Hypothalamus (tissue), 51 donors: ENCODE data around the gene CTSE.

Source experiments
- DNase-seq, 51 donors: peaks; one replicate each; lab custom pipeline; 2025; lab: John Stamatoyannopoulos, UW

The CTSE gene

DNA sequence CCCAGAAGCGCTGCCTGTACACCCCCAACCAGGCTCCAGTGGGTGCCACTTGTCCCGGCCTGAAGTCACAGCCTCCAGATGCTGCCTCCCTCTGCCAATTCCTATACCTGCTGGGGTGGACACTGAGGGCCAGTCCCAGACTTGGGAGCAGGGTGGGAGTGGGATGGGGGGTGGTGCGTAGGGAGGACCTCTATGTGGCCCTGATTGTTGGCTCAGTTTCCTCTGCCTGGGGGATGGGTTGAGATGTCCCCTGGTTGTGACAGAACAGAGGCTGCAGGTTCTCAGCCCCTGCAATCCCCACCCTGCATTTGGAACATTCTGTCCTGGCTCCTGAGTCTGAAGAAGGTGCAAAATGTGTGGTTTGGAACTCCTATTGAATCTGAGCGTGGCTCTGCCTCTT, 47.7 kb downstream of the CTSE start:
- no peak for DNase-seq

GRCh38 chr1:205975387-205975998, 48.2 kb downstream of the CTSE start:
- DNase-seq: no peak

GRCh38 chr1:205974712-205975111, 49.0 kb downstream of the CTSE start:
- DNase-seq: no peak

DNA sequence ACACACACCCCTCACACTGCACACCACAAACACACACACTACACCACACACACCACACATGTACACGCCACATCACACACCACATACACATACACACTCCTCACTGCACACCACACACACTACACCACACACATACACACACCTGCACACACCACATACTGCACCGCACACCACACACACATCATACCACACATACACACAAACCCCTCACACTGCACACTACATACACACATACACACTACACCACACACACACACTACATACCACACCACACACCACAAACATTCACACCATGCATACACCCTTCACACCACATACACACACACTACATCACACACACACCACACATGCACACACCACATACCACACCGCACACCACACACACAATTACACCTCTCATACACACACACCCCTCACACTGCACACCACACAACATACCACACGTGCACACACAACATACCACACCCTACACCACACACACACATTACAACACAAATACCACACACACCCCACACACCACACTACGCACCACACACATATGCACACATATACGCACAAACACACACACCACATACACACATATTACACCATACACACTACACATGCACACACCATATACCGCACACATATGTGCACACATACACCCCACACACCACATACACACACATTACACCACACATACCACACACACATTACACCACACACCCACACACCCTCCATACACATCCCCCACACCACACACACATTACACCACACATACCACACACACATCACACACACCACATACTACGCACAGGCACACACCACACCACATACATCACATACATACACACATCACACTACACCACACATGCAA, 50.1 kb downstream of the CTSE start:
- no peak for DNase-seq

DNA sequence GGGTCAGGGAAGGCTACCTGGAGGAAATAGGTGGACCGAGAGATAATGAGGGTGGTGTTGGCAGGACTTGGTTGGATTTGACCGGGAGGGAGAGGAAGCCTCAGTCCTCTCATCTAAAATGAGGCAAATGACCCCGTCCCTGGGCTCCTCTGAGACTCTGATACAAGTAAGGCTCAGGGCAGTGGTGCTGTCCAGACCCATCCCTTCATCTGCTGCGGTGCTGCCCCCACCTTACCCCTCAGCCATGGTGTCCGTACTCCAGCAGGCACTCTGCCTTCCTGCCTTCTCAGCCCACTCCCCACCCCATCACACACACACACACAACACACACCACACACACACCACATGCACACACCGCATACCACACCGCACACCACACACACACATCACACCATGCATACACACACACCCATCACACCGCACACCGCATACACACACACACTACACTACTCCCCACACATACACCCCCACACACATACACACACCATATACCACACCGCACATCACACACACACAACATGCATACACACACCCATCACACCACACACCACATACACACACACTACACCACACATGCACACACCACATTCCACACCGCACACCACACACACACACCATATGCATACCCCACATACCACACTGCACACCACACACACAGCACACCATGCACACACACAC, 51.1 kb downstream of the CTSE start:
- no peak for DNase-seq

DNA sequence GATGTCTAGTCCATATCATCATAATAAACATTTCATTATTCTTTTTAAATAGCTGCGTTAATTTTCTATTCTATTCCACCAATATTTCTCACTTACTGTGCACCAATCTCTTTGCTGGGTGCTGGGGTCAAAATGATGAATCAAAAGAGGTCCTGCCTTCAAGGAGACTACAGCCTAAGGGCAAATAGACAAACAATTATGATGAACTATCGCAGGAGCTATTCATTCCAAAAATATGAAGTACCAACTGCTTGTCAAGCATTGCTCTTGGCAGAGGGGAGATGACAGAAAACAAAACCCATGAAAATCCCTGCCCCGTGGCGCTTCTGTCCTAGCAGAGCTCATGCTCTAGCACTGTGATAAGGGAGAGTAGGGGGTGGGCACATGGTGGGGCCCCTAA, 51.6 kb downstream of the CTSE start:
- no peak for DNase-seq

DNA sequence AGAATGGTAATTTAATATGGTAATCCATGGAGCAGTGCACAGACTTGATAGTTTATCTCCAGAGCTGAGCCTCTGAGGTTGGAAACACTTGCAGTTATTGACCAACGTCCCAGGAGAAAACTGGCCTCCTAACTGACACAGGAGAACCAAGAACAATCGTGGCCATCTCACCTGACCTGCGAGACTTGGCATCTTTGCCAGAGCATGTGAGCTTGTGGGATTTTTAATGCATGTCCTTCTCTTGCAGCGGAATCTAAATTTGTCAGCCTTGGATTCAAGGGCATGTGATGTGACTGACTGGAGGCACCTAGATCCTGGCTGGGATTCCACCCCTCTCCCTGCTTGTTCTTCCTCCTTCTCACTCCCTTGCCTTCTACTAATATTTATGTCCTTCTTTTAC, 52.6 kb downstream of the CTSE start:
- no peak for DNase-seq

DNA sequence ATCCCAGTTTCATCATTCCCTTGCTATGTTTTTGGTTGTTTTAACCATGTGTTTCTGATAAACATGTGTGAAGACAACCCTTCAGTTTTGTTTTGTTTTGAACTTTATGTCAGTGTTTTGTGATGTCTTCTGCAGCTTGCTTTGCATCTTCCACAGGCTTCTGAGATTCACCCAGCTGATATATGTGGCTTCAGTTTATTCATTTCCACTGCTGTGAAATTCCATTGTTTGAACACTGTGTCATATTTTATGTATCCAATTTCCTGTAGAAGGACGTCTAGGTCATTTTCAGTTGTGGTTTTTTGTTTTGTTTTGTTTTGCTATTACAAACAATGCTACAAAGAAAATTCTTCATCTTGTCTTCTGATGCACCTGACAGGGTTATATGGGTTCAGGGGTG, 53.2 kb downstream of the CTSE start:
- no peak for DNase-seq

DNA sequence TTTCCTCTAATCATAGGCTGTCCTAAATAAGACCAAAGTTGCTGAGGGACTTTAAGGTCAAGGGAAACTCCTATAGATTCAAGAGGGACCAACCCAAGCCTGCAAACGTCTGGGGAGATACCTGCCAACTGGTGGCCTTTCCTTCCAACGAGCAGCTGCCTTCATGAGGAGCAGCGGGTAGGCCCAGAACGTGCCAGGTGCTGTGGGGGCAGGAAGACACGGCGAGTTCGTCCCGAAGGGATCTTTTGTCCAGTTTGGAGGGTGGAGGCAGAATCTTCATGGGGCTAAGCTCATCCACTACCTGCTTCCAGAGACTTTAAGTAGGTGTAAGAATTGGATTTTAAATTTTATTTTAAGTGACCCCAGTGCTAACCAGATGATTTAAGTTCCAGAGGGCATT, 54.5 kb downstream of the CTSE start:
- DNase-seq: no peak

DNA sequence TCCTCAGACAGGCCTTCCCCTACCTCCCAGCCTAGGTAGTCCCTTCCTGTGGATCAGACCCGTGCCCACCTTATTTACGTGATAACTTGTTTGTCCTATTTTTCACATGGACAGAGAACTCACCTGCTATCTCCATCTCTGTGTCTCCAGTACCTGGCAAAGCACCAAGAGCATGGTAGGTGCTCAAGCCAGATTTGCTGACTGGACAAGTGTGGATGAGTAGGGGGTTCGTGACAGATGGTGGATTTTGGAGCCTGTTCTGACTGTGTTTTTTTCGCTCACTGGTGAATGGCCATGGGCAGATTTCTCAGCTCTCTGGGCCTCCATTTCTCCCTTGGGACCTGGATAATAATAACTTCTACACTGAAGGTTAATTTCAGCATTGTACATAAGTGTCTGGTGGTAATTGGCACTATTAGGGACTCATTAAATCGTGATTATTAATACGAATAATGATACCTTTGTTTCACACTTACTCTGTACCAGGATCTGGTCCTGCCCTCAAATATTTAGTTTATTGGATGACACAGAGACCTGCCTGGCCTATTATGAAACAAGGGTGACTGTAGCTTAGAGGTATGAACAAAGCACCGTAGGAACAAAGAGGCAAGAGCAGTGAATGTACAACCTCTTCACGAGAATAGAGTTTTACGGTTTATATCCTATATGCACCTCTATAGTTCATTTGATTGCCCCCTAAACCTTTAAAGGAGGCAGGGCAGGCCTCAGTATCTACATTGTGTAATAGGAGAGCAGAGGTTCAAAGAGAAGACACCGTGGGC, 56.0 kb downstream of the CTSE start:
- DNase-seq: no peak

- DNase-seq: peak in 2 of 51 donors; percentile 26 to 31
Observed at GRCh38 chr1:205965036-205965884, 58.4 kb downstream of the CTSE start.

DNA sequence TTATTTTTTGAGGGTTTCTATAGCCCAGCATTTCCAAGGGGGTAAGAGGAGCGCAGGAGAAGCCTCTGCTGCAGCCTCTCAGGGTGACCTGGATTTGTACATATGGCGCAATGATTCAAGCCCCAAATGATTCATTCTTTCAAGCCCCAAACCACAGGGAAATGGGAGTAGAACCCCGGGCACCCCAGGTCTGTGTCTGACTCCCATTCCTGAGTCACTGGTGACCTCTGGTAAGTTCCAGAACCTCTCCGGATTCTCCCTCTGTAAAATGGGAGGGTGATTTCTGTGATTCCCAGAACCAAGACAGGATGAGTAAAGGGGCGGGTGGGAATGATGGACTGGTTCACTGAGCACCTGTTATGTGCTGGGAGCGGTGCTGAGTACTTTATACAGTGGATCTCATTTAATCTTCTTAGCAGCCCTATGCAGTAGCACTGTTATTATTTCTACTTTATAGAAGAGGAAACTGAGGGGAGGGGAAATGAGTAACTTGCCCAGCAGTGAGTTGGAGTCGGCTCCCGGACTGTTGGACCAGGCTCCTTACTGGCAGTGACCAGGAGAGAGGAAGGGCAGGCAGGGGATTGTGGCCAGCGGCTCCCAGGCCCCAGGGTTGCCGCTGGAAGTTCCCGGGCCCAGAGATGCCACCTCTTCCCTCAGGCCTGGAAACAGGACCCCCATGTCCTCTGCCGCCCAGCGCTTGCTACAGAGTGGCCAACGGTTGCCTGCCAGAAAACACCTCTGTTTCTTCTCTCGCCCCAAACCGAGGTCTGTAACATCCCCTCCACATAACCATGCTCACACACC, 60.1 kb downstream of the CTSE start:
- DNase-seq: no peak

DNA sequence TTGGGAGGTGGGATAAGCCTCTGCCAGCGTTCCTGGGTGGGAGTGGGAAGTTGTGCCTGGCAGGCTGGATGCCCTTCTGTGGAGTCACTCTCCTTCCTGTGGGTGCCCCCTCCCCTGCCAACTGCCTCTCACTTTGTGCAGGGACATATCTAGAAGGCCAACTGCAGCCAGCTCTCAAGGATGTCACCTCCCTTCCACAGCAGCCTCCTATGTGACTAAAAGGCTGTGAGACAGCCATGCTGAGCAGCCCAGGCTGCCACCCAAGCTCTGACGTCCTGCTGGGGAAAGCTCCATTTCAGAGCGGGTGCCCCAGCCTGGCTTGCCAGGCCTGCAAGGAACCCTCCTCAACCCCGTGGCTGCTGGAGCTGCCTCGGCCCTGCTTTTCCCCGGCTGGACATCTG, 60.9 kb downstream of the CTSE start:
- DNase-seq: no peak

DNA sequence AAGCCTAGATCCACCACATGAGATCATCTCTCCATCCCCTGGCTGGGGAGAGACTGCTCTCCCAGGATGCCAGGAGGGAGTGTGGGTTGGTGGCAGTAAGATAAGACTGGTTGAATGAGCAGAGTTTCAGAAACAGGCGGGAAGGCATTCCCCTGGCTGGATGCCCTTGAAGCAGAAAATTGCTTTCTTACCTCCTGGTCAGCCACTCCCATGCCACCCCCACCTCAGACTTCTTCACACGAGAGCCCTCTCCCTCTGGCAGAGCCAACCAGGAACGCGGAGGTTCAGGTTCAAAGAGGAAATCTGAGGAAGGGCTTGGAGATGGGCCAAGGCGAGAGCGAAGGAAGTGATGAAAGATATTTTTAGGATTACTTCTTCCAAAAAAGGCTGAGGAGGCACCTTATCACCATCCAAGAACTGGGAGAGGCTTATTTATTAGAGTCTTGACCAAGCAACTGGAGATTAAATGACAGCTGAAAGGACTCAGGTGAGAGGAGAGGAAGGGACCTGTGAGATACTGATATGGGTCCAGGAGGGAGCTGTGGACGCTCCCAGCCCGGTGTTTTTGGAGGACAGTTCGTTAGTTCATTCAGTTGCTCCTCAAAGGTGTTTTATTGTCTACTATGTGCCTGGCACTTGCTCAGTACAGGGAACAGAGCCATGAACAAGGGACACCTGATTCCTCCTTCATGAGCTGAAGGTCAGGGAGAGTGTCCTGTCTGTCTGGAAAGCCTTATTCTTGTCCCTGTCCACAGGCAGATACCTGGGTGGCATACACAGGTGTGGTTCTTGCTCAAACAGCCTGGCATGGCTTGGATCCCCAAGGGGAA, 61.5 kb downstream of the CTSE start:
- no peak for DNase-seq

DNA sequence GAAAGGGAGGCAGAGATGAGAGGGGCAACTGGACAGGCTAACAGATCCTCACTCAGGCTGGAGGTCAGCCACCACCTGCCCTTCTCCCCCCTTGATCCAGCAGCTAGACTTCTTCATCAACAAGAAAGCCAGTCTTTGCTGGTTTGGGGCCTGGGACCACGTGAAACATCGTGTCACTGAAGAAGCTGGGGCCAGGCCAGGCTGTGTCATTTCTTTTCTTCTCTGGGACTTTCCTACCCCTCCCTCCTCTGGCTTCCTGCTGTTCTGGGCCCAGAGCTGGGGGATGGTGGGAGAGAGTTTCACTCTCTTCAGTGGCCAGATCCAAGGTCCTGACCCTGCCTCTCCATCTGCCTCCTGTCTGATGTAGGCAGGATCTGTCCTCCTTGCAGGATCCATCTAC, 62.3 kb downstream of the CTSE start:
- peak in 22 of 51 donors; percentile 8 to 62 (median 28) for DNase-seq

- DNase-seq: no peak
Observed at GRCh38 chr1:205959789-205960188, 63.9 kb downstream of the CTSE start.
